ENCODE results near the gene MPP2. TPM values are rescaled to one million over a fixed set of nuclear protein-coding genes. Genes with fewer than 3 reads are reported as not detected.

The MPP2 gene
- total RNA-seq, 2 experiments from 2014 or later, result 0.16 to 0.67 TPM

- no peaks in the 10 kb centered on the region for H3K9me3 ChIP-seq (ENCODE audit: low read length)
- peaks cover 7% of the 10 kb centered on the region for H3K4me1 ChIP-seq (ENCODE audit: insufficient read depth, low read length, poor library complexity, severe bottlenecking)
- H4K20me1 ChIP-seq (ENCODE audit: insufficient read depth, low read length), result no peaks in the 10 kb centered on the region
- TF ChIP-seq EZH2phosphoT487 (IDR thresholded peaks at IDR 0.05; ENCODE audit: borderline replicate concordance, low read depth, low read length) (no peak), CTCF (conservative IDR thresholded peaks at IDR 0.05; ENCODE audit: low read length) (no peak)
- ChIA-PET POLR2A (no interaction called here), CTCF (ENCODE audit: unreplicated experiment) (no interaction called here)
- H3K9me2 ChIP-seq (ENCODE audit: insufficient read depth, low read length), result no peaks in the 10 kb centered on the region
- intact Hi-C loops (cut with micrococcal nuclease; ENCODE audit: unreplicated experiment), result no loop called here
- peak overlapping the region; percentile 32; the same call in 1 of the 2 replicates for H2AFZ ChIP-seq (ENCODE audit: low read length)
- no peaks in the 10 kb centered on the region for H3K79me2 ChIP-seq (ENCODE audit: insufficient read depth, low read depth, low read length)
- H3K4me2 ChIP-seq (ENCODE audit: low read length), result peak overlapping the region; percentile 18; the same call in 1 of the 2 replicates
- BruUV-seq (replicated peaks), result no TSS peak
- H3K27ac ChIP-seq (ENCODE audit: low read depth, low read length, poor library complexity, severe bottlenecking), result no peak overlapping the region
- no peaks in the 10 kb centered on the region for H3K36me3 ChIP-seq (ENCODE audit: insufficient read depth, low read length)
- no peak for DNase-seq (ENCODE audit: low spot score)
- no peak overlapping the region for H3K4me3 ChIP-seq (ENCODE audit: low read depth, low read length, poor library complexity, severe bottlenecking)
These were observed 9.6 kb upstream of the MPP2 start for GRCh38 chr17:43917016-43917347.

- no peaks in the 10 kb centered on the region for H4K20me1 ChIP-seq (ENCODE audit: insufficient read depth, low read length)
- ChIA-PET CTCF (ENCODE audit: unreplicated experiment) (no interaction called here), POLR2A (no interaction called here)
- no peak overlapping the region for H3K27ac ChIP-seq (ENCODE audit: low read depth, low read length, poor library complexity, severe bottlenecking)
- BruUV-seq (replicated peaks), result no TSS peak
- DNase-seq (ENCODE audit: low spot score), result no peak
- no peak overlapping the region for H2AFZ ChIP-seq (ENCODE audit: low read length)
- no peak overlapping the region for H3K4me3 ChIP-seq (ENCODE audit: low read depth, low read length, poor library complexity, severe bottlenecking)
- no peaks in the 10 kb centered on the region for H3K9me3 ChIP-seq (ENCODE audit: low read length)
- H3K36me3 ChIP-seq (ENCODE audit: insufficient read depth, low read length), result no peaks in the 10 kb centered on the region
- no peak overlapping the region; the same call in 1 of the 2 replicates for H3K4me2 ChIP-seq (ENCODE audit: low read length)
- TF ChIP-seq CTCF (conservative IDR thresholded peaks at IDR 0.05; ENCODE audit: low read length) (0 out of 2 replicates have a peak, but pooled peaks have one; percentile 18), EZH2phosphoT487 (IDR thresholded peaks at IDR 0.05; ENCODE audit: borderline replicate concordance, low read depth, low read length) (no peak)
- peaks cover 7% of the 10 kb centered on the region for H3K4me1 ChIP-seq (ENCODE audit: insufficient read depth, low read length, poor library complexity, severe bottlenecking)
- intact Hi-C loops (cut with micrococcal nuclease; ENCODE audit: unreplicated experiment), result no loop called here
- no peaks in the 10 kb centered on the region for H3K79me2 ChIP-seq (ENCODE audit: insufficient read depth, low read depth, low read length)
- no peaks in the 10 kb centered on the region for H3K9me2 ChIP-seq (ENCODE audit: insufficient read depth, low read length)
These were observed 9.0 kb upstream of the MPP2 start for GRCh38 chr17:43916385-43916784.

- no peak for TF ChIP-seq CTCF (conservative IDR thresholded peaks at IDR 0.05; ENCODE audit: low read length)
- no peak for TF ChIP-seq EZH2phosphoT487 (IDR thresholded peaks at IDR 0.05; ENCODE audit: borderline replicate concordance, low read depth, low read length)
- Histone ChIP-seq H3K4me1 (ENCODE audit: insufficient read depth, low read length, poor library complexity, severe bottlenecking) (peaks cover 7% of the 10 kb centered on the region), H2AFZ (ENCODE audit: low read length) (no peak overlapping the region), H3K4me3 (ENCODE audit: low read depth, low read length, poor library complexity, severe bottlenecking) (no peak overlapping the region), H3K27ac (ENCODE audit: low read depth, low read length, poor library complexity, severe bottlenecking) (no peak overlapping the region), H3K36me3 (ENCODE audit: insufficient read depth, low read length) (no peaks in the 10 kb centered on the region), H3K79me2 (ENCODE audit: insufficient read depth, low read depth, low read length) (no peaks in the 10 kb centered on the region), H3K9me2 (ENCODE audit: insufficient read depth, low read length) (no peaks in the 10 kb centered on the region), H4K20me1 (ENCODE audit: insufficient read depth, low read length) (no peaks in the 10 kb centered on the region), H3K9me3 (ENCODE audit: low read length) (no peaks in the 10 kb centered on the region), H3K4me2 (ENCODE audit: low read length) (no peak overlapping the region)
- POLR2A ChIA-PET, result no interaction called here
- intact Hi-C loops (cut with micrococcal nuclease; ENCODE audit: unreplicated experiment), result no loop called here
- no TSS peak for BruUV-seq (replicated peaks)
- DNase-seq (ENCODE audit: low spot score), result no peak
- CTCF ChIA-PET (ENCODE audit: unreplicated experiment), result no interaction called here
These were observed 8.2 kb upstream of the MPP2 start for GRCh38 chr17:43915559-43915958.
